ENCODE results near the gene TSSC4.
A peak's percentile ranks its signal among the peaks of the same experiment; 100 is the strongest.
"Not testable (repeated sequence)": the region's sequence is repeated elsewhere in the genome, so short reads cannot be mapped to it uniquely, and the experiment has no call there.

Gene TSSC4

DNA sequence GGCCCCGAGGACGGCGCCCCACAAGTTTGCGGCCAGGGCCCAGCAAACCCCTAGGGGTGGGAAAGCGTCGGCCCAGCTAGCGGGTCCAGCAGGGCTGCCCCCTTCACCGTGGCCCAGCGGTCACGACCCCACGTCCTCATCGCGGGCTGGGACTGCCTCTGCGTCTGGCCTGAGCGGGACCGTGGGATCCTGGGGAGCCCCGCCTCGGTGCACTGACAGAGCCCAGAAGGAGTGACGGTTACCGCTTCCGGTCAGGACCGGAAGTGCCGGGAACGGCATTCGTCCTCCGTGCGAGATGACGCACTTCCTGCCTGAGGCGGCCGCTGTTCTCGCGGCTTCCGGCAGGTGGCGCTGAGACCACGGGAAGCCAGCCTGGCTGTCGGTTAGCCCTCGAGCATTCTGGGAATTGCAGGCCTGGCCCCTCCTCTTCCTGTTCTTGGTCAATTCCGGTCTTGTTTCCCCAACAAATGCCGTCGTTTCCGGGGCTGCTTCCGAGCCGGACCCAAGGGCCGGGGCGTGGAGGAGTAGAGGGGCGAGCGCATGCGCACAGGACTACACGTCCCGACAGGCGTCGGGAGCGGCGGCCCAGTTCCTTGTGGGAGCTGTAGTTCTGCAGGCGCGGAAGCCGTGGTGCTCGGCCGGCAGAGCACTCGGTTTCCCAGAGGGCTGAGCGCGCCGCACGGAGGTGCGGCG lies at the start of gene TSSC4:
TSSC4 (plus strand) TSS at position 682 of the 693 bp plus-strand sequence. CDS start 1,884 bp downstream, outside the sequence.
- peak; percentile 100 for DNase-seq

DNA sequence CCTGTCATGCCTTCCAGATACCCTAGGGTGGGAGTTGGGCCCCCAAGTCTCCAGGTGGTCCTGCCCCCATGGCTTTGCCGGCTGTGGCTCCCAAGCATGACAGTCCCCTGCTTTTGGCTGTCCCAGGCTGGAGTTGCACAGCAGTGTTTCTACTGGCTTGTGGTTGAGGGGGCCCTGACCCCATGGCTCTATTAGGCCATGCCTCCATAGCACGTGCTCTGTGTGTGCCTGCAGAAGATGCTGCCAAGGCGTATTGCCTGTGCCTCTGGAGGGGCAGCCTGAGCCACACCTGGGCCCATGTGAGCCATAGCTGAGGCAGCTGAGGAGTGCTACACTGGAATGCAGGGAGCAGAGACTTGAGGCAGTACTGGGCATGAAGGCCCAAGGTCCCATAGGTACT lies 48.8 kb upstream of the TSSC4 start:
- no peak for DNase-seq

DNA sequence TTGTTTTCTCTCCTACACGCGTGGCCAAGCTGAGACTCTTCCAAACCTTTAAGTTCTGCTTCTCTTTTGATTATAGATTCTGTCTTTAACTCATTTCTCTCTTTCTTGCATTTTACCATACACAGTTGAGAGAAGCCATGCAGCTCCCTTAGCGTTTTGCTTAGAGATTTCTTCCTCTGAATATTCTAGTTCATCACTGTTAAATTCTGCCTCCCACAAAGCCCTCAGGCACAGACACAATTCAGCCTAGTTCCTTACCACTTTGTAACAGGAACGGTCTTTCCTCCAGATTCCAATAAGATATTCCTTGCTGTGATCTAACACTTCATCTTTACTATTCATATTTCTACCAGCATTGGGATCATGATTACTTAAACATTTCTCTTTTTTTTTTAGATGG lies 48.1 kb upstream of the TSSC4 start:
- DNase-seq: no peak

DNA sequence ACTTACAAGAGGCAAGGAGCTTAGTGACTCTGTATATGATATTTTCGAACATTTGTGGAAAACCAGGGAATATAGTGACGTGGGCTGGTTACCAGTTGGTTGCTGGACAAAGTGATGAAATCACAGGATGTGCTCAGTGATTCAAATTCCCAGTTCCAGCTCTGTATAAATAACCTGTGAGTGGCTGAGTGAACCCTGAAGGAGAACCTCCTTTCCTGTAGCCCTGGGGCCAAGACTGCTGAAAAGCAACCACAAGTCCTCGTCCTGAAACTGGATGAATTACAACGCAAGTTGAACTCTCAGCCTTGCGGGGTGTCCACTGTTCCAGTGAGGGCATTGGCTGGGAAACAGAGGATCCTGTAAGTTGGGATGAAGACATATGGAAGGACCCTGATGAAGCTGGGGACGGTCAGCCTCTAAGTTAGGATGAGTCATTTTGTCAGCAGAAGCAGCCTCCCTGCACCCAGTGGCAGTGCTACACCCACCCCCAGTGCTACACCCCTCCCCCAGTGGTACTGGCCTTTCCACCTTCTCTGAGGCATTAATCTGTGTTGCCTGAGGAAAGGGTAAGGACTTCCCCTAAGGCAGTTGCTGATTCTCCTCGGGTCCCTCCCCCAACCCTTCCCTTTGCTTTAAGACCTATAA lies 45.4 kb upstream of the TSSC4 start:
- no peak for DNase-seq

DNA sequence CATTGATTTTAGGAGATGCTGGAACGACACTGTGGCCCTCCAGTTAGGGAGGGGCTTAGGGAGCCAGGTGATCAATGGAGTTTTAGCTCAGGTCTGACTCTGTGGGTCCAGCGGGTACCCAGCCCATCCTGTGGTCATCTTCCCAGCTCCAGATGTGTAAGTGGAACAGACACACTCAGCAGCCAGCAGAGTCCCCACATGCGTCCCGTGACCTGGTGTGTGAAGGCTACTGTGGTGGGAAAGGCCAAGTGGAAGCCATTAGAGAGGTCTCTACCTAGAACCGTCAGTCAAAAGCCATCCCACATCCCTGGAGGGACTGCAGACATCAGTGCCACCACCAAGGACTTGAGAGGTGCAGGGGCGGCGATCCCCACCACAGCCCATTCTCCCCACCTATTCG lies 43.3 kb upstream of the TSSC4 start:
- DNase-seq: no peak

DNA sequence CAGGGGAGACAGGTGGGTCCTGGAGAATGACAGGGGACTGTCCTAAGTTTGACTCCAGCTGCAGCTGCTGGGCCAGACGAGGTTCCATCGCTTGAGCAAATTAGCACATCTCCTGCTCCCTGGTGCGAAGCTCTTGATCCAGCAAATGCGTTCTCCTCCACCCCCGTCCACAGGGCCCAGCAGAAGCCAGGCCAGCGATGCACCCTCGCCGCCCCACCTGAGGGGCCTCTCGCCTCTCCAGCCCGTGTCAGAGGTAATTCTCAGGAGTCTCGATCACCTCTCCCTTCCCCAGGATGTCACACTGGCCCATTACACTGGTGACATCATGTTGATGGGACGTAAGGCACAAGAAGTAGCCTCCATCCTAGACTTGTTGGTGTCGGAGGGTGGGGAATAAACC lies 42.9 kb upstream of the TSSC4 start:
- not testable (repeated sequence) for DNase-seq

DNA sequence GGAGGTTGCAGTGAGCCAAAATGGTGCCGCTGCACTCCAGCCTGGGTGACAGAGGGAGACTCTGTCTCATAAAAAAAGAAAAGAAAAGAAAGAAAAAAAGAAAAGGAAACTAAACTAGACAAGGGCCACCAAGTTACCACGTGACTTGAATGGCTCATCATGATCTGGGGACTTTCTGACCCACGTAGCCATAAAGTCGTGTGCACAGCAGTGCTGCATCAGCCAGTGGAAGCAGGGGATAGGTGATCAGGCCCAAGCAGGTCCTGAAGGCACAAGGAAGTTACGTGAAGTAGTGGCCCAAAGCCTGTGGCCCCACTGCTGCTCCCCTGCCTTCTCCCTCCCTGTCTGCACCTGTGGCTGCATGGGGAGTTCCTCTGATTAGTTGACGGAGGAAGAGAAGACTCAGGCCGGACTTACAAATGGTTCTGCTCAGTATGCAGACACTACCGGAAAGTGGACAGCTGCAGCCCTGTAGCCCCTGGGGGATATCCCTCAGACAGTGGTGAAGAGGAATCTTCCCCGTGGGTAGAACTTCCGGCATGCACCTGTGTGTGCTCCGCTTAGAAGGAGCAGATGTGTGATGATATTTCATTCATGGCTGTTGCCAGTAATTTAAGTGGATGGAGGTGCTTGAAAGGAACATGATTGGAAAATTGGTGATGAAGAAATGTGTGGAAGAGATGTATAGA lies 41.7 kb upstream of the TSSC4 start:
- DNase-seq: no peak

DNA sequence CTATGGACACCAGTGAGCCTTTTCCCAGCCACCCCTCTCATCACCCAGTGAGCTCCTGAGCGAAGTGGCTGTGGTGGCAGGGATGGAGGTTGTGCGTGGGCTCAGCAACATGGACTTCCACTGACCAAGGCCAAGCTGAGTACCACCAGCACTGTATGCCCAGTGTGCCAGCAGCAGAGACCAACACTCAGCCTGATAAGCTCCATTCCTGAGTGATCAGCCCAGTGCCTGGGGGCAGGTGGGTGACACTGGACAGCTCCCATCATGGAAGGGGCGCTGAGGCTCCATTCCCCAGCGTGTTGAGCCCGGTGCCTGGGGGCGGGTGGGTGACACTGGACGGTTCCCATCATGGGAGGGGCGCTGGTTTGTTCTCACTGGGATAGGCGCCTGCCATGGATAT lies 41.0 kb upstream of the TSSC4 start:
- no peak for DNase-seq

DNA sequence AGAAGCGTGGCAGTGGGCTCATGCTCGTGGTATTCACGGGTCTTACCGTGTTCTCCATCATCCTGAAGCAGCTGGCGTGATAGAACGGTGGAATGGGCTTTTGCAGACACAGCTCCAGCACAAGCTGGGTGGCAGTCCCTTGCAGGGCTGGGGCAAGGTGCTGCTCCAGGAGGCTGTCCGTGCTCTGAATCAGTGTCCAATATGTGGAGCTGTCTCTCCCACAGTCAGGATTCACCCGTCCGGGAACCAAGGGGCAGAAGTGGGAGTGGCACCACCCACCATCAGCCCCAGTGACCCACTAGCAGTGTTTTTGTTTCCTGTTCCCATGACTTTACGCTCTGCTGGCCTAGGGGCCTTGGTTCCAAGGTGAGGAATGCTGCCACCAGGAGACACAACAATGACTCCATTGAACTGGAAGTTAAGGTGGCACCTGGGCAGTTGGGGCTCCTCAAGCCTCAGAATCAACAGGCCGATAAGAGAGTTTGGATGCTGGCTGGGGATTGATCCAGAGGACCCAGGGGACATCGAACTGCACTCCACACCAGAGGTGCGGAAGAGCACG lies 40.4 kb upstream of the TSSC4 start:
- no peak for DNase-seq

DNA sequence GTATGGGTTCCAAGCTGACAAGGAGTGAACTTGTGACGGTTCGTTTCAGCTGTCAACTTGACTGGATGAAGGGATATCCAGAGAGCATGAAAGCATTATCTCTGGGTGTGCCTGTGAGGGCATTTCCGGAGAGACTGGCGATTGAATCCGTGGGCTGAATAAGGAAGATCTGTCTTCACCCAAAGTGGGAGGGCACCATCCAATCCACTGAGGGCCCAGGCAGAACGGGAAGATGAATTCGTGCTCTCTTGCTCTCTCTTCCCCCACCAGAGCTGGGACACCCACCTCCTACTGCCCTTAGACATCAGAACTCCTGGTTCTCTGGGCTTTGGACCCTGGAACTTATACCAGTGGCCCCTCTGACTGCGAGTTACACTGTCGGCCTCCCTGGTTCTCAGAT lies 39.0 kb upstream of the TSSC4 start:
- DNase-seq: no peak

DNA sequence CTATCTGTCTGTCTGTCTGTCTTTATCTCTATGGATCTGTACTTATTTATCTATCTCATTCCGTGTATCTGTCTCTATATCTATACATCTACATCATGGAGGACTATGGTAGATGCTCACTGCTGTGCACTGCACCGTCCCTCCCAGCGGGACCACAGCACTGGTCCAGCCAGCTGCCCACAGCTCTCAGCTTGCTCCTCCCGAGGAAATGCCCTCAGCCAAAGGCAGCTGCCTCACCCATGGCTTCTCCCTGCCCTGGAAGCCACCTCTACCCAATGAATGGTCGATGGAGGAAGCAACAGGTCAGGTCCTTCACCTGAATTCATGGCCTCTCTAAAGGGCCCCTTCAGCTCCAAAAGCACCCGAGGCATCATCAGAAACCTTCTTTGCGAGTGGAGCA lies 38.1 kb upstream of the TSSC4 start:
- no peak for DNase-seq

DNA sequence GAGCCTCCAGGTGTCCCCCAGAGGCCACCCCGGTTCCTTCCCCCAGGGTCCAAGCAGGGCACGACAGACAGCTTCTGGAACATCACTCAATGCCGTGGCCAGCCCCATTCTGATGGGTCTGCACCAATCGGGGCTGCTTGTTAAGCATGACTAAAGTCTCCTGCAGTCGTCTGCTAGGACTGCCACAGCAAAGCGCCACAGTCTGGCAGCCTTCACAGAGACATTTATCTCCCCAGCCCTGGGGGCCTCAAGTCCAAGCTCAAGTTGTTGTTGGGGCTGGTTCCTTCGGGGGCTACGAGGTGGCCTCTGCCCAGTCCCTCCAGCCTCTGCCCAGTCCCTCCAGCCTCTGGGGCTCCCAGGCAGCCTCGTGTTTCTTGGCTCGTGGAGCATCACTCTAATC lies 37.4 kb upstream of the TSSC4 start:
- DNase-seq: no peak

DNA sequence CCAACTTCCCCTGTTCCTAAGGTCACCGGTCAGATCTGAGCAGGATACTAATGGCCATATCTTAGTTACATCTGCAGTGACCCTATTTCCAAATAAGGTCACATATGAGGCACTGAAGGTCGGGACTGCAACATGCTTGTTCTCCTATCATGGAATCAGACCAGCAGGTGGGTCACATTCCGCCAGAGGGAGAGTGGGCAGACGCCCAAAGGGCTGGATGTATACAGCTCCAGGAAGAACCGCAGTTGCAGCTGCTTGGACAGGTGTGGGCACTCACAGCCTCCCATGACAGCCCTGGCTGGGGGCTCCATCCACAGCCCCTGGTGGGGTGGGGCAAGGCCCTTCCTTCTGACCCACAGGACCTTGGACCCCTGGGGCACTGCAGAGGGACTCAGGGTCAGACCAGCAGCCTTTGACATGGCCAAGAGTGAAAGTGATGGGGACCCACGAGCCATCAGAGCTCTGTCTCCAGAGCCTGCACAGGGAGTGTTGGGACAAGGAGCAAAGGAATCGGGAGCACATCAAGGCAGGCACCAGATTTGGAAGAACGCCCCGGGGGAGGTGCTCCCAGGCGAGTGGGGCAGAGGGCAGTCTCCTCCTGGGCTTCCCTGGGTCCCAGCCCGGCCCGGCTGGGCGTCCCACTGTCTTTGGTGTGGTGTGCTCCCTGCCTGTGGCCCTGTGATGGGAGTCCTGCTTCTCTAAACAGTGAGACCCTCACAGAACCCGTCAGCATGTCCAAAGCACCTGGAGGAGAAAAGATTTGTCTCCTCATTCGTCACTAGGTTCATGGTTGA lies 36.8 kb upstream of the TSSC4 start:
- DNase-seq: no peak

DNA sequence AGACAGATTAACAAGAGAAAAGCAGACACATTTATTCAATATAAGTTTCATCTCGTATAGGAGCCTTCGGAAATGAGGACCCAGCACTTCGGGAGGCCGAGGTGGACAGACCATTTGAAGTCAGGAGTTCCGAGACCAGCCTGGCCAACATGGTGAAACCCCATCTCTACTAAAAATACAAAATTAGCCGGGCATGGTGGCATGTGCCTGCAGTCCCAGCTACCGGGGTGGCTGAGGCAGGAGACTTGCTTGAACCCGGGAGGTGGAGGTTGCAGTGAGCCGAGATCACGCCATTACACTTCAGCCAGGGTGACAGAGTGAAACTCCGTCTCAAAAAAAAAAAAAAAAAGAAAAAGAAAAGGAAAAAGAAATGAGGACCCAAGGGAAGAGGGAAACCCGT lies 36.2 kb upstream of the TSSC4 start:
- not testable (repeated sequence) for DNase-seq

DNA sequence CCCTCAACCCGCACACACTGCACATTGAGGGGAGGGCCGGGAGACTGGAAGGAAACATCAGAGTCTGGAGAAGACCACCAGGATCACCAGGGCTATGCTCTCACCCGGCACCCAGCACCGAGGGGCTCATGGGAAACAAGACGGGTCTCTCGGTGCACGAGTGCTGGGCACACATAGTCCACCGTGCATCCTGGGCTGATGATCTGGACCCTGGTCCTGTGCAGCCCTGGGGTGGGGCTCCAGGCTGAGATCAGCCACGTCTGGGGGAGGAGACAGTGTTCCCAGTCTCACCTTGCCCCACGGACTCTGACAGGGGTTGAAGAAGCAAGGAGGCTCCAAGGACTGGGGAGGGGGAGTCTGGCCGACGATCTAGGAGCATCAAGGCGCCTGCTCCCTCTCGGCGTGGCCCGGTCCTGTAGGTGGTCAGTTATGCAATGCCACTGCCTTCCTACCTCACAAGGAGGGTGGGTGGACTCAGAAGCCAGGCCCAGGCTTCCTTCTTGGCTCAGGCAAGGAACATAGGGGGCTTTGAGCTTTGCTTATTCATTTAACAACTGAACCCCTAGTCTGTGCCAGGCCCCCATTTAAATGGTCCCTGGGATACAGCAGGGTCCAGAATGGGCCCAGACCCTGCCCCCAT lies 34.9 kb upstream of the TSSC4 start:
- DNase-seq: no peak

DNA sequence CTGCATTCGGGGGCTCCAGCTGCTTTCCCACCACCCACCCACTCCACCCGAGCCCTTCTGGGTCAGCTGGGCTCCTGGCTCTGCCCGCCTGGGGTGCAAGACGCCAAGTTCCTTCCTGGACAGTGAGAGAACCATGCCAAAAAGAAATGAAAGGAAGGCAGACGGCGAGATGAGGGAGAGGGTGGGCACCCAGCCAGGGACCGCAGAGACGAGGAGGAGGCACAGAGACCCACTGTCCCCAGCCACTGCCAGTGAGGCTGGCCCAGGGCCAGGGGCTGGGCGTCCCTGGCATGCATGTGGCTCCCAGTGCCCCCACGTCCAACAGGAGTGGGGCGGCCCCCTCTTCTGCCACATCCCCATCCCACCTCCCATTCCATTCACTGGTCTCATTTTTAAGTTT lies 34.3 kb upstream of the TSSC4 start:
- no peak for DNase-seq

DNA sequence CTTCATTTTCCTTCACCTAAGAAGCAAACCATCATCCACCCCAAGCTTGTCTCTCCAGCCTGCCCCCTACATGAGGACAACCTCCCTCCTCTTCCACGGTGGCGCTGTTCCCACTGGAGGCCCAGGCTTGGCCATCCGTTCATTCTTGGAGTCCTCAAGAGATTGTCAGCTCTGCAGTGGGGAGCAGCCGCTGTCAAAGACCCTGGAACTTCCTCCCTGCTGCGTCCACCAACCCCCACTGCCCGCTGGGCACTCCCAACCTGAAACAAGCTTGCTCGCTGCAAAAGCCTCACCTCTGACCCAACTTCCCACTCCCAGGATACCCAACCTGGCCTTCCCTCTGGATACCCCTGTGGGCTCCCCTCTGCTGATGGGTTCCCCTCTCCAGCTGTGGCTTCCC lies 33.8 kb upstream of the TSSC4 start:
- no peak for DNase-seq

DNA sequence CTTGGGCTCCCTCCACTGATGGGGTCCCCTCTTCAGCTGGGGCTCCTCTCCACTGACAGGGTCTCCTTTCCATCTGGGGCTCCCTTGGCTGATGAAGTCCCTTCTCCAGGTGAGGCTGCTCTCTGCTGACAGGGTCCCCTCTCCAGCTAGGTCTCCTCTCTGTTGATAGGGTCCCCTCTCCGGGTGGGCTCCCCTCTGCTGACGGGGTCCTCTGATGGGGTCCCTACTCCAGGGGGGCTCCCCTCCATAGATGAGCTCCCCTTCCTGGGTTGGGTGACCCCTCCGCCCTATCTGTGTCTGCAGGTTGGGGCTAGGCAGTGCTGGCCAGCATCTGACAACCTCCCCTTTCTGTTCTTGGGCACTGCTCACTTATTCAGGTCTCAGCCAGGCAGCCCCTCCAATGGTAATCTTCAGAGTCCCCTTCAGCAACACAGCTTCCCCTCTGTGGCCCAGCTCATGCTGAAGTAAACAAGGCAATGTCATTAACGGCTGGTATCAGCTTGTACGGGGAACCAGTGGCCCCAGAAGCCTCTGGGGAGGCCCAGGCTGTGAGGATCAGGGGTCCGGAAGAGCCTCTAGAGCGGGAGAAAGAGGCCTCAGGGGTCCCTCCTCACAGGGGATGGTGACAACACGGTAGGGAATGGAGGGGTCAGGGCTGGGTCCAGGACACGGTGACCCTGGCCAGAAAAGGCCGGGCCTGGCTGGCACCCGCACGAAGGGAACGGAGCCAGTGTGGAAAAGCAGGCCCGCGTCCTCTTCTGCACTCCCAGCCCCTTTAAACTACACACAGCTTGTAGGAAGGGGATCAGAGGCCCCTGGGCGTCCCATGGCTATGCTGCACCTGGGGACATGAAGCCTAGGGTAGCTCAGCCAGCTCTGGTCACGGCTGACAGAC lies 33.0 kb upstream of the TSSC4 start:
- no peak for DNase-seq

DNA sequence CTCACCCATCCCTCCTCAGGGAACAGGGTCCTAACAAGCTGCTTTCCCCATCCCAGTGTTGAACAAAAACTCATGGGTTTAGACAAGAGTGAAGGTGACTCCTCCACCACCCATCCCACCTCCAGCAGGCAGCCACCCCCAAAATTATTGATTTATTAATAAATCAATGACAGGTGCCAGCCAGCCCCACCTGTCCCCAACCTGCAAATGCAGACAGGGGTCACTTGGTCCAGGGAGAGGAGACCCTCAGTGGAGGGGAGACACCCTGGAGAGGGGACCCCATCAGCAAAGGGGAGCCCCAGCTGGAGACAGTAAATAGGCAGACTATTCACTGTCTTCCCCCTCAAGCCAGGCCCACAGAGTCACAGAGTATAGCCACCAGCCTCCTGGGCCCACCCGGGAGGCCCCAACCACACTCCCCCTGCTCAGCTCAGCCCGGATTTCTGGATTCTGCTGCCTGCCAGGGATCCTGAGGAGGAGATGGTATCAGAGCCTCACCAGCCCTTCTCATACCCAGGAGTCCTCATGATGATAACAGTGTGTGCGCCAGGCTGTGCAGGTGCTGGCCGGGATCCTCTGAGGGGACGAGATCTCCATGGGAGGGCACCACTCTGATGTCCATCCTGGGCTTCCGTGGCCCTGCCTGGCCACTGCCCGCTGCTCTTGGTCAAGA lies 32.2 kb upstream of the TSSC4 start:
- DNase-seq: no peak

DNA sequence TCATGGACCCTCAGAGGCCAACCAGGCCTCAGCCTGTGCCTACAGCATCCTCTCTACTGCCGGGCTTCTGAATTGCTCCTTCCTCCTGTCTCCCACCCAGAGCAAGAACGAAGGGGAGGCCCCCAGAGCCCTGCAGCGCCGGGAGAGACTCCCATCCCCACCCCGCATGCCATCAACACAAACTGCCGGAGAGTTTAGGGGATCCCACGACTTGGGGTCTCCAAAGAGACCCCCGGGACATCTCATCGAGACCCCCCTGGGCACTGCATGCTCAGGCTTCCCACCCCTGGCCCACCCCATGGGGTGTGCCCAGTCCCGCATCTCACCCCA lies 31.7 kb upstream of the TSSC4 start:
- no peak for DNase-seq

DNA sequence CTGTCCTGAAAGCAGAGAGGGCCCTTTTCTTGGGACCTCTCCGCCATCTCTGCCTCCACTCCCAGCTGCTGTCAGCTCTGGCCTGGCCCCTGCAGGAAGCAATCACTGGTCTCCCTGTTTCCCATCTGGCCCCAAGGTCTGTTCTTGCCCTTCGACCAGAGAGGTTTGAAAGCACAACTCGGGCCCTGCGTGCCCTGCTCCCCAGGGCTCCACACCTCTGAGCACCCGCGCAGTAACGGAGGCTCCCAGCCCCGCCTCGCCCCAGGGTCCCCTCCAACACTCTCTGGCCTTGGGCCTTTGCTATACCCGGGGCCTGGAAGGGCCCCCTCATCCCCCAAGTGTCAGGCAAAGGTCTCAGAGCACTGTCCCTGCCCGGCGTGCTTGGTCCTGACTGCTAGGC lies 31.2 kb upstream of the TSSC4 start:
- no peak for DNase-seq

Measured in NCI-H69 (cell line).